Amygdala (tissue), 56 donors: ENCODE results near the gene NHLRC4.
A peak's percentile ranks its signal among the peaks of the same experiment; 100 is the strongest.

Experiments
- DNase-seq, 56 donors: peaks; one replicate each; lab custom pipeline; 2025; lab: John Stamatoyannopoulos, UW

The NHLRC4 gene

DNA sequence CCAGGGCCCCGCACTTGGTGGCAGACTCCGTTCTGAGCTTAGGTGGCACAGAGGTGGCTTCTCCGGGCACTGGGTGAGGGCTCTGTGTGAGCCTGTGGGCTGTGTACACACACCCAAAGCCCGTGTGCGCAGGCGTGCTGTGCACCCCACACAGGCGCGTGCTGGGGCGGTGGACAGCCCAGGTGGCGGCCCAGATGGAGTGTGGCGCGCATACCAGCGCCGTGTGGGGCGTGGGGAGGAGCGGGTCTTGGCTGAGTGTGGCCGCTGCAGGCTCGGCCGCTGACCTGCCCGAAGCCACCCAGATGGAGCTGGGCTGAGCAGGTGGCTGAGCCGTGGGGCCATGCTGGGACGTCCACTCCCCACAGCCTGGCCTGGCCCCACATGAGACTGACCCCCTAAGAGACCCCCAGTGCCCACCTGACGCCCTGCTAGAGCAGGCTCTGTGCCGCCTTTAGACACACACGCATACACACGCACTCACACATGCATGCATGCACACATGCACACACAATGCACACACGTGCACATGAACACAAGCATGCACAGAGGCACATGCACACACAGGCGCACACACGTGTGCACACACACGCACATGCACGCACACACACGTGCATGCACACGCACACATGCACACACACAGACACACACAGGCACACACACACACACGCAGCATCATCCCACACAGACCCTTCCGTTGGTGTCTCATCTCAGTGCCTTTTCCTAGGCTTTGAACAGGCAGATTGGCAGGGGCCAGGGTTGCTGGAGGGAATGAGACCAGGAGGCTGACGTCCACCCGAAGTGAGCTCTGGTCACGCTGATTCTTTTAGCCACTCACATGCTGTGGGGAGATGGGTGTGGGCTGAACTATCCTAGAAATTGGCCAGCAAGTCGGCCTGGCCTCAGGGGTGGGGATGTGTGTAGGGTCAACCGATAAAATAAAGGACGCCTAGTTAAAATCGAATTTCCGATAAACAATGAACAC lies 4.6 kb upstream of the NHLRC4 start:
- no peak for DNase-seq

DNA sequence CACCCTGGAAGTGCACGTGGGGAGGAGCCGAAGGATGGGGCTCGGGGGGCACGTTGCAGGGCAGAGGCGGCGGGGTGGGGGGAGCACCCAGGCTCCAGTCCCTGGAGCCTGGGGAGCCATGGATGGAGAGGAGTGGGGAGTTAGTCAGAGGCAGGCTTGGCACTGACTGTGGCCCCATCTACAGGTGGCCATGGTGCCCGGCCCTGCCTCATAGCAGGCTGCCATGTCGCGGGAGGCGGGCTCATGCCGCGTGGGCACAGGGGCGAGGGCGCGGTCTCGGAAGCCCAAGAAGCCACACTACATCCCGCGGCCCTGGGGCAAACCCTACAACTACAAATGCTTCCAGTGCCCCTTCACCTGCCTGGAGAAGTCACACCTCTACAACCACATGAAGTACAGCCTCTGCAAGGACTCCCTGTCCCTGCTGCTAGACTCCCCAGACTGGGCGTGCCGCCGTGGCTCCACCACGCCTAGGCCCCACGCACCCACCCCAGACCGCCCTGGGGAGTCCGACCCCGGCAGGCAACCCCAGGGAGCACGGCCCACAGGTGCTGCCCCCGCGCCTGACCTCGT lies 3.6 kb upstream of the NHLRC4 start:
- no peak for DNase-seq

DNA sequence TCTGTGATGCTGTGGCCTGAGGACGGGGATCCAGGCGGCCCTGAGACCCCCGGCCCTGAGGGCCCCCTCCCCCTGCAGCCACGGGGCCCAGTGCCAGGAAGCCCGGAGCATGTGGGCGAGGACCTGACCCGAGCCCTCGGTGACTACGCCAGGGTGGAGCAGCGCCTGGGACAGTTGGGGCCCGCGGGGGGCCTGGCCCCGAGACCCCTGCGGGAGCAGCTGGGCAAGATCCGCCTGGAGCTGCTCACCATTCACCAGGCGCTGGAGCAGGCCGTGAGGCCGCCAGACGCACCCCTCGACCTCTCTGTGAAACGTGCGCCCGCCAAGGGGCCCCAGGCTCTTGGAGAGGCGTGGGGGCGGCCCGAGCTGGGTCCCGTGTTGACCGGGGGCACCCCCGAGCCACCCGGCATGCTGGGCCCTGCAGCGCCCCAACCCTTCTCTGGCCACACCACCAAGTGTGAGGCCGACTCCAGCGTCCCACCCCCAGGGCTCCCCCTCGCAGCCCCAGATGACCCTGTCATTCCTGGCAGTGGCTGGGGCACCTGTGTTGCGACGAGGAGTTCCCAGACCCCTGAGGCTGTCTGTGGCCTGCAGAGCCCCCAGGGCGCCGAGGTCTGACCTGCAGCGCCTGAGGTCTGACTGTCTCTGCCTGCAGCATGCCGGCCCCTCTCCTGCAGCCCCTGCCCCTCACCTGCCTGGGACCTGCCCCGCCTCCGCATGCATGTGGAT lies 2.0 kb upstream of the NHLRC4 start:
- no peak for DNase-seq

DNA sequence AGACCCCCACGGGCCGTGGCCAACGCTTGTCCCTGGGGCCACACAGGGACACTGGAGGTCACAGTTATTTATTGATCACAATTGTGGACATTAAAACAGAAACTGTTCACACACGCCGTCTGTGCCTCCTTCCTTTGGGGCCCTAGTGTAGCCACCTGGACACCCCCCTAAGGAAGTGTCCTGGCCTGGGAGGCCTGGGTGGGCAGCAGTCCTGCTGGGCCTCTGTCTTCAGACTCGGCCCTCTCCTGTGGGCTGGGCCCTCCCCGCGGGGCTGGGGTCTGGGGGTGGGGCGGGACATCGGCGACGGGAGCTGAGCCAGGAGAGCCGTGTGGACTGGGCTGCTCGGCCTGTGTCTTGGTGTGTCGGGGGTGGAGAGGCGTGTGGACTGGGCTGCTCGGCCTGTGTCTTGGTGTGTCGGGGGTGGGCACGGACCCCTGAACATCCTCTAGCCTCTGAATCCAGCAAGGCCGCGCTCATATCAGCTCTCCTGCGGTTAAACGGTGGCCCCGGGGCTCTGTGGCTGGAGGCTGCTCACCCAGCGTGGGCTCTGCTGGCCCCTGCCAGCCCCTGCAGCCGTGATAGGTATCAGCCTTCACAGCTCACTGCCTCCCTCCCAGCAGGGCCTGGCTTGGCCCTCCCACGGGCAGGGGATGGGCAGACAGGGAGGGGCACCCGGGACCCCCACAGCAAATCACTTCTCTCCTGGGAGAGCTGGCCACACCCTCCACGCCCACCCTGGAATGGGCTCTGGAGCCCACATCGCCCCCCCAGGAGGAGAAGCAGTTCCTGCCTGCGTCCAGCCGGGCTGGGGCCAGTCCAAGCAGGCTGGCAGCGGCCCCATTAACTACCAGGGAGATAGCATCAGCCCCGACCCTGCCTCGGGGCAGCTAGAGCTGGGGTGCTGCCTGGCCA lies 1.1 kb upstream of the NHLRC4 start:
- no peak for DNase-seq

DNA sequence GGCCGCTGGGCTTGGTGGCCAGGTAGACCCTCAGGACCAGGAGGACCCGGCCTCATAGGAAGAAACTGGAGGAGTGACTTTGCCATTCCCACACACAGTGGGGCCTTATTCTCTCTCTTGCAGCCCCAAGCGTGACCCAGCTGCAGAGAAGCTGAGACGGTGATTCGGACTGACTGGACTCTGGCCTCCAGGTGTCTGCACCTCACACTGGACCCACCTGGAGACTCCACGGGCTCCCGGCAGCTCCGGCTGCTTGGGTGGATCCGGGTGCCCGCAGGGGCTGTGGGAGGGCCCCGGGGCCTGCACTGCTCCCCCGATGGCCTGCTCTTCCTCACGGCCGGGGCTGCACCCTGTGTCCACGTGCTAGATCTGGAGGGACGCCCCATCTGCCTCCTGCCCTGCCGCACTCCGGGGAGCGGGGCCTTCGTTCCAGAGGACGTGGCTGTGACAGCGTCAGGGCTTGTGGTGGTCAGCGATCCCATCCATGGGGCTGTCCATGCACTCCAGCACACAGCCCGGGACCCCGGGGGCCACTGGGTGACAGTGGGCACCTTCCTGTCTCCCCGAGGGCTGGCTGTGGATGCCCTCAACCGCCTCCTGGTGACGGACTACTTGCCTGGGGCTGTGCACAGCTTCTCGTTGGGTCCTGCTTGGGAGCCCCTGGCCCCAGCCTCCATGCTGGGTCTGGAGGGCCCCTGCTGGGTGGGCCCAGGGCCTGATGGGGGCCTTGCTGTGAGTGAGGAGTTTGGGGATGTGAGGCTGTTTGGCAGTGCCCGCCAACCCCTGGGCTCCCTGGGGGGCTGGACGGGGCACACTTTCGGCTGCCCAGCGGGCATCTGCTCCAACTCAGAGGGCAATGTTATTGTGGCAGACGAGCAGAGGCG lies 810 bp downstream of the NHLRC4 start:
- no peak for DNase-seq

DNA sequence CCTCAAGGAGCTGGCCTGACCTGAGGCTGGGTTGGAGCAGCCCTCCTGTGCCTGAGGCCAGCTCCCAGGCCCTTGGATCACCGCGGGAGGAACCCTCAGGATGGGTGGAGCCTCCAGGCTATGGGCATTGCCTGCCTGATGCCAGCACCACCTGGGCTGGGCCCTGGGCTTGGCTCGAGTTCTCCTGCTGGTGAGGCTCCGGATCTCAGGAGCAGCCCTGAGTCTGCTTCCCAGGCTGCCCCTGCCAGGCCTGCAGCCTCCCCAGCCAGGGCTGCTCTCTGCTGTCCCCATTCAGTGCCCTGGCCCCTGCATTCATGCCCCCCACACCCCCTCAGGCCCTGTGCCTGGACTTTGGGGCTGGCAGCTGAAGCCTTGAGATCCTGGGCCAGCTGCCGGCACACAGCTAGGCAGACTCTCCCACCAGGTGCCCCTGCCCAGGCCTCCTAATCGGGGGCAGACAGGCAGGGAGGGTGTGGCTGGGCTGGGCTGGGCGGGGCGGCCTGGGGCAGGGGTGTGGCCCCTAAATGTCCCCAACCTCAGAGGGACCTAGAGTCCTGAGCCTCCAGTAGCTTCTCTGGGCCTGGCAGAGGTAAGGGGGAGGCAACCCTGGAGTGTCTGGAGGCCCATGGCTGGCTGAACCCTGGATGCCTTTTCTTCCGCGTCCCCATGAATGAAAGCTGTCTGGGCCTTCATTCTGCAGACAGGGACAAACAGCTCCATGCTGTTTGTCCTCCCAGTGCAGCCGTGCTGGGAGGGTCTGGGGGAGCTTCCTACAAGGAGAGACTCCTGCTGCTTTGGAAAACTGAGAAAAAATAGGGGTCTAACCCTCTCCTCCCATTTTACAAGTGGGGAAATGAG lies 1.8 kb downstream of the NHLRC4 start:
- DNase-seq = no peak

DNA sequence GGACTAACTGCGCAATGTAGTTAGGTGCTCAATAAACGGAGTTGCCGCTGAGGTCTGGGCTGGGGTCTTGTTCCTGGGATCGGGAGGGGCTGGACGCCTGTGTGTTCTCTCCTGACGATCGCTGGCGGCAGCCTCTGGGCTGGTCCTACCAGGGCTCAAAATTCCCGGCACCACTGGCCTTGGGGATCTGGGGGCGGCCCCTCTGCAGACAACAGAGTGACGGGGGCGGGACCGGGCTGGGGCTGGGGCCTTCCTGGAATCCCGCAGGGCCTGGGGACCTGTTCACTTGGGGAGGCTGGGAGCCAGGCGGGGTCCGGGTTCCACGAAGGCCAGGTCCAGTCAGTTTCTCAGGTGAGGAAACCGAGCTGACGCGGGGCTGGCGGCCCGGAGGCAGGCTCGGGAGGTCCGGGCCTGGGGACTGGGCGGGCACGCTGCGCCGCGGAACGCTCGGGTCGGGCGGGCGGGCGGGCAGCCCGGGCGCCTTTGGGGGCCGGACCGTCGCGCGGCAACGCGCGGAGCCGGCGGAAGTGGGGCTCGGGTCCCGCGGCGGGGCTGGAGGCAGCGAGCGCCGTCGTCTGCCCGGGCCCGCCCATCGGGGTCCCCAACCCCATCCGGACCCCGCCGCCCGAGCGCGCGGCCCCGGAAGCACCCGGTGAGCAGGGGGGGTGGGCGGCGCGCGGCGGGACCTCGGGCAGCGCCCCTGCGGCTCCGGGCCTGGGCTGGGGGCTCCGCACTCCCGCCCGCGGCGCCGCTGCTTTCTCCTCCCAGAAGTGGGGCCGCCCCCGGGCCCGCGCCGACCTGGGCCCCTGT lies 2.8 kb downstream of the NHLRC4 start, which contains the start of gene PIGQ:
Gene PIGQ (plus strand): TSS at position 524 of the 810 bp plus-strand sequence. CDS start 4,107 bp downstream, outside the sequence.
- DNase-seq = peak in 48 of 56 donors; percentile 17 to 77 (median 52)

DNA sequence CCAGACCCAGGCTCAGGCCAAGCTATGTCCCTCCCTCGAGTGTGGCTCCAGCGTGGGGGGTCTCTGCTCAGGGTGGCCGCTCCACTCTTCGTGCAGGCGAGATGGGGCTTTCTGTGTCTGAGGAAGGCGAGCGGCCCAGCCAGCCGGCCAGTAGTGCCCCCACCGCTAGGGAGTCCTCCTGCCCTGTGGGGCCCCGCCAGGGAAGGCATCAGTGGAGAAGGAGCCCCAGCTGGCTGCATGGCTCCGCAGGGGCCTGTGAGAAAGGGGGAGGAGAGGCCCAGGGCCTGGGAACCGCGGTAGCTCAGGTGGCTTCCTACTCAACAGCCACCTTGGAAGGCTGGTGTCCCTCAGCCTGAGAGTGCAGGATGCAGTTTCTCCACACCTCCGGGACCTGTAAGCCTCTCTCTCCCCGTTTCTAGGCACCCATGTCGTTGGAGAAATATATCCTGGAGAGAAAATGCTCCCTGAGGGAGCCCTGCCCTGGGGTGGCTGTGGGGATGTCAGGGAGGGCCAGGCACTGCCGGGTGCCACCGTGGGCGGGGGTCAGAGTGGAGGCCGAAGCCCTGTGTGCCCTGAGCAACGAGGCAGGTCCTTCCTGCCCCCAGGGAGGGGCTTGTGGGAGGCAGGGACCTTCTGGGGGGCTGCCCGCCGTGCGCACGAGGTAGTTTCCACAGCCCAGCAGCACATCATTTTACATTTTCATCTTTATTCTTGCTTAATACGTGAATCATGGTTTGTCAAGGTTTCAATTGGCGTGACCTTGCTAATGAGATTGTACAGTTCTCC lies 6.3 kb downstream of the NHLRC4 start:
- no peak for DNase-seq

DNA sequence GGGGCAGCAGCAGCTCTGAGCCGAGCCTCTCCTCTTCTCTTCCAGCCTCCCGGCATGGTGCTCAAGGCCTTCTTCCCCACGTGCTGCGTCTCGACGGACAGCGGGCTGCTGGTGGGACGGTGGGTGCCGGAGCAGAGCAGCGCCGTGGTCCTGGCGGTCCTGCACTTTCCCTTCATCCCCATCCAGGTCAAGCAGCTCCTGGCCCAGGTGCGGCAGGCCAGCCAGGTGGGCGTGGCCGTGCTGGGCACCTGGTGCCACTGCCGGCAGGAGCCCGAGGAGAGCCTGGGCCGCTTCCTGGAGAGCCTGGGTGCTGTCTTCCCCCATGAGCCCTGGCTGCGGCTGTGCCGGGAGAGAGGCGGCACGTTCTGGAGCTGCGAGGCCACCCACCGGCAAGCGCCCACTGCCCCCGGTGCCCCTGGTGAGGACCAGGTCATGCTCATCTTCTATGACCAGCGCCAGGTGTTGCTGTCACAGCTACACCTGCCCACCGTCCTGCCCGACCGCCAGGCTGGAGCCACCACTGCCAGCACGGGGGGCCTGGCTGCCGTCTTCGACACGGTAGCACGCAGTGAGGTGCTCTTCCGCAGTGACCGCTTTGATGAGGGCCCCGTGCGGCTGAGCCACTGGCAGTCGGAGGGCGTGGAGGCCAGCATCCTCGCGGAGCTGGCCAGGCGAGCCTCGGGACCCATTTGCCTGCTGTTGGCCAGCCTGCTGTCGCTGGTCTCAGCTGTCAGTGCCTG lies 7.4 kb downstream of the NHLRC4 start:
- DNase-seq = no peak

DNA sequence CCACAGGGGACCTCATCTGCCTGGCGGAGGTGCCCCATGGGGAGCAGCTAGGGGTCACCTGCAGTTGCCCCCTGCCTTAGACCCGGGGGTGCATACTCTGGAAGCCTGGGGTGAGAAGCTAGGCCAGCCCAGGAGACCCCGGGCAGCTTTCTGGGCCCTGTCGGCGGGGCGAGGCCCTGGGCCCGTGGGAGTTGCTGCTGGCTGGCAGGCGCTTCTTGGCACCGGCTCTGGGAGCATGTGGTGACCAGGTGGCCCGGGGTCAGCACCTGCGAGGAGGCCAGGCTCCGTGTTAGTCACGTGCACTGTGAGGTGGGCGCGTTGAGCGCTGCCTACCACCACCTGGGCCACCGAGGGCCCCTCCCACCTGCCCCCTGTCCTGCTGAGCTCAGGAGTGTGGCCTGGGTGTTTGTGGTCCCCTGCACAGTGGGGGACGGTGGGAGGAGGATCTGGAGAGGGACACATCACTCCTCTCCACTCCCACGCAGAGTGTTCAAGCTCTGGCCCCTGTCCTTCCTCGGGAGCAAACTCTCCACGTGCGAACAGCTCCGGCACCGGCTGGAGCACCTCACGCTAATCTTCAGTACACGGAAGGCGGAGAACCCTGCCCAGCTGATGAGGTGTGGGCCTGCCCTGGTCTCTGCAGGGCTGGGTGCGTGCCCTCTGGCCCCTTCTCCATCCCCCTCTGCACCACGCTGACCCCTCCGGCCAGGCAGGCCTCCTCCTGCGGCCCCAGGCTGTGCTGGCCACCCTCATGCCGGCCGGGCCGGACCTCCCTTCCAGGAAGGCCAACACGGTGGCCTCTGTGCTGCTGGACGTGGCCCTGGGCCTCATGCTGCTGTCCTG lies 8.8 kb downstream of the NHLRC4 start:
- DNase-seq = no peak

DNA sequence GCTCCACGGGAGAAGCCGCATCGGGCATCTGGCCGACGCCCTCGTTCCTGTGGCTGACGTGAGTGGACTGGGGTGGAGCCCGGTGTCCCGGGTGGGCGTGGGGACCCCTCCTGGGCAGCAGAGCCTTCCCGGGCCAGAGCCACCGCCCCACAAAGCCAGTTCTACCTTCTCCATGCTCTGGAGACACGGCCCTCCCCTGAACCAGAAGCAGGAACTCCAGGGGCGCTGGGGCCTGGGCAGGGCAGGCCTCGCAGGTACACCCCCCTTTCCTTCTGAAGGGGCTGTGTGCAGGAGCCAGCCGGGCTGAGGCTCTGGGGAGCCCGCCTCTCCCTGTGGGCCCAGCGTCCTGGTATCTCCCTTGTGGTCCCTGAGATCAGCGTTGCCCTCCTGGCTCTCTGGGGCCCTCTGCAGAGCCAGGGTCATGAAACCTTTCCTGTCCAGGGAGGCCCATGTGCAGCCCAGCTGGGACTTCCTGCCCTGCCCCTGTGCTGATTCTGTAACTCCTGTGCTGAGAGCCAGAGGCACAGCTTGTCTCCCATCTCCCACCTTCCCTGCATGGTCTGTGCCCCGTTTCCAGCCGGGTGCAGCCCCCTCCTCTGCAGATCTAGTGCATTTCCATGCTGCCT lies 9.5 kb downstream of the NHLRC4 start:
- DNase-seq = no peak

DNA sequence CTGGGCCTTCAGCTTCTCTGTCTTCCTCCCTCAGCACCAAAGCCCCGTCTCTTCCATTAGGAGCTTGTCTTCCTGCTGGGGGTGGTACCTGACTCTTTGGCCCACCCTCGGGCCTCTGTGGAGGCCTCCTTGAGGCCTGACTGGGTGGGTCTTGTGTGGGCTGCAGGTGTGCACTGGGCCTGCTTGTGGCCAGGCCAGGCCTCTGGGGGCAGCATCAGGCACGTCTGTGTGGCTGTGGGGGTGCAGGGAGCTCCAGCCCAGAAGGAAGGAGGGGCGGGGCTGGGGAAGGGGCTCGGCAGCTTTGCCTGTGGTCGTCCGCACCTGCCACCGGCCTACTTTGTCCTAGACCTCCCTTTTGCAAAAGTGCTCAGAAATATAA lies 10.0 kb downstream of the NHLRC4 start:
- DNase-seq = no peak

DNA sequence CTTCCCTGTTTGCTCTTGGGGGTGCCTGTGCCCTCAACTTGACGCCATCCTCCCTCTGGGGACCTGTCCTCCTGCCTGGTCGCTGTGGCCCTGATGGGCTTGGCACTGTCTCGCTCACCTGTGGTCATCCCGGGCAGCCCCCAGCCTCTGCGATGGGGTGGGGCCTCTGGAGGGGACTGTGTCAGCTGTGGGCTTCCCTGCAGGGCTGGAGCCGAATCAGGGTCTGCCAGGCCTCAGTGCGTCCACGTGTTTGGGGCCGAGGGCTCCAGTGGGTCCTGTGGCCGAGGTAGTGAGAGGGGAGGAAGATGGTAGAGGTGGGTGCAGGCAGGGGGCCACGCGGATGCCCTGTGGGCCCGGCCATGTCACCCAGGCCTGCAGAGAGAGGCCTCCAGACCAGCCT lies 11.0 kb downstream of the NHLRC4 start:
- DNase-seq = no peak

DNA sequence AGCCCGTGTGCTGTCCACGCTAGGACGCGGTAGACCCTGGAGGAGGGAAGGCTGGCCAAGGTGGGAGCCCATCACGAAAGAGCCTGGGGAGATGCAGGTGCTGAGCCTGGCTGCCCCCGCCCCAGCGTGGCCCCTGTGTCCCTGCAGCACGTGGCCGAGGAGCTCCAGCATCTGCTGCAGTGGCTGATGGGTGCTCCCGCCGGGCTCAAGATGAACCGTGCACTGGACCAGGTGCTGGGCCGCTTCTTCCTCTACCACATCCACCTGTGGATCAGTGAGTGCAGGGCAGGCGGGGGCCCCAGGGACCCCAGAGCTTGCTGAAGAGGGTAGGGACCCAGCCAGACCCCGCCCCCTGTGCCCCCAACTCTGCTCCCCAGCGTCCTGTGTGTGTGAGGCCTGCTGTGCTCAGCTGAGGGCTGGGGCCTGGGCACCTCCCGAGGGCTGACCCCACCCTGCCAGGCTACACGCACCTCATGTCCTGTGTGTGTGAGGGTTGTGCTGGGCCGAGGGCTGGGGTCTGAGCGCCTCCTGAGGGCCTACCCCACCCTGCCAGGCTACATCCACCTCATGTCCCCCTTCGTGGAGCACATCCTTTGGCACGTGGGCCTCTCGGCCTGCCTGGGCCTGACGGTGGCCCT lies 11.5 kb downstream of the NHLRC4 start:
- DNase-seq = no peak
